GM12872 (cell line): ENCODE results near the gene SPDYE8.
"Not testable (repeated sequence)": the region's sequence is repeated elsewhere in the genome, so short reads cannot be mapped to it uniquely, and the experiment has no call there.

Source experiments
- TF ChIP-seq, protein P1 (sequence below): IDR thresholded peaks from 3 replicates; pipeline ENCODE4 v1.5.1; 2011; ENCODE audit warnings: low read depth, mild to moderate bottlenecking, low read length, moderate library complexity; ENCODE audit not compliant: insufficient read depth

Gene SPDYE8

GRCh38 chr7:73029666-73030065 is at the start of gene SPDYE8:
Gene SPDYE8, minus strand, starts transcription at chr7:73029766. Its CDS starts 1,800 bp downstream, at chr7:73027966.
- TF ChIP-seq, protein P1, sequence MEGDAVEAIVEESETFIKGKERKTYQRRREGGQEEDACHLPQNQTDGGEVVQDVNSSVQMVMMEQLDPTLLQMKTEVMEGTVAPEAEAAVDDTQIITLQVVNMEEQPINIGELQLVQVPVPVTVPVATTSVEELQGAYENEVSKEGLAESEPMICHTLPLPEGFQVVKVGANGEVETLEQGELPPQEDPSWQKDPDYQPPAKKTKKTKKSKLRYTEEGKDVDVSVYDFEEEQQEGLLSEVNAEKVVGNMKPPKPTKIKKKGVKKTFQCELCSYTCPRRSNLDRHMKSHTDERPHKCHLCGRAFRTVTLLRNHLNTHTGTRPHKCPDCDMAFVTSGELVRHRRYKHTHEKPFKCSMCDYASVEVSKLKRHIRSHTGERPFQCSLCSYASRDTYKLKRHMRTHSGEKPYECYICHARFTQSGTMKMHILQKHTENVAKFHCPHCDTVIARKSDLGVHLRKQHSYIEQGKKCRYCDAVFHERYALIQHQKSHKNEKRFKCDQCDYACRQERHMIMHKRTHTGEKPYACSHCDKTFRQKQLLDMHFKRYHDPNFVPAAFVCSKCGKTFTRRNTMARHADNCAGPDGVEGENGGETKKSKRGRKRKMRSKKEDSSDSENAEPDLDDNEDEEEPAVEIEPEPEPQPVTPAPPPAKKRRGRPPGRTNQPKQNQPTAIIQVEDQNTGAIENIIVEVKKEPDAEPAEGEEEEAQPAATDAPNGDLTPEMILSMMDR = not testable (repeated sequence)

DNA sequence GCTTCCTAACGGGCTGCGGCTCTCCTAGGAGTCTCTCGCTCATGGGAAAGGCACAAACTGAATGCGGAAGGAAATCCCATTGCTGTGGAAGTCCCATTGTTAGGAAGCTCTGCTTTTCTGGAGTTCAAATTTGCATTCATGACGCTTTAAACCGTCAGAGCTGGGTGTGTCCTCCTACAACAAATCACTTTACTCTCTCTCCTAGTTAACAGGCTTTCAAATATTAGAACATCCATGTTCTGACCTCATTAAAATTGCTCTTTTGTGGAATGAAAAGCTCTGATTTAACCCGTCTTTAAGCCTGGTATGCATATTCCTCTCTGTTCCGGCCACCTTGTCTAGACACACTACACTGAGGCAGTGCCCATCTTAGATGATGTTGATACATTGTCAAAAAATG is 28.2 kb upstream of the SPDYE8 start, which contains the start of gene SPDYE11:
TSS of gene SPDYE11 (minus strand) at position 101 of the 400 bp plus-strand sequence. CDS start 1,800 bp downstream, outside the sequence.
- TF ChIP-seq, protein P1 = not testable (repeated sequence)
